Lung (tissue), 12 donors: Measurements from ENCODE around the gene STXBP5. TPM values are rescaled to one million over a fixed set of nuclear protein-coding genes. Genes with fewer than 3 reads are reported as not detected.

Experiments used
- ATAC-seq: fragments of 200-7000 bp; cut with Tn5 transposase; one replicate; pipeline ENCODE4 v1.9.1; 2020; ENCODE audit warnings: moderate number of reproducible peaks; ENCODE audit not compliant: insufficient read depth, low FRiP score
- DNase-seq, 3 donors: peaks; one replicate each; pipeline ENCODE4 v3.0.0-alpha.2; 2013 to 2017
- H3K27ac ChIP-seq, 2 donors: one replicate each; pipeline ENCODE4 v1.5.1; 2013; ENCODE audit warnings: mild to moderate bottlenecking in 2 of 2, moderate library complexity in 2 of 2, control low read depth in 1 of 2, inconsistent platforms in 1 of 2, low read depth in 1 of 2, low read length in 1 of 2
- H3K27me3 ChIP-seq, 3 donors: one replicate each; pipeline ENCODE4 v1.5.1; 2013; ENCODE audit warnings: low read length in 2 of 3; ENCODE audit not compliant: control insufficient read depth in 3 of 3, insufficient read depth in 3 of 3
- H3K36me3 ChIP-seq, 4 donors: one replicate each; pipeline ENCODE4 v1.5.1; 2013; ENCODE audit warnings: low read length in 4 of 4, mild to moderate bottlenecking in 1 of 4, moderate library complexity in 1 of 4; ENCODE audit not compliant: control insufficient read depth in 4 of 4, insufficient read depth in 4 of 4
- H3K4me1 ChIP-seq, 5 donors: one replicate each; pipeline ENCODE4 v1.5.1; 2013; ENCODE audit warnings: low read length in 5 of 5, mild to moderate bottlenecking in 2 of 5, moderate library complexity in 1 of 5; ENCODE audit not compliant: control insufficient read depth in 5 of 5, insufficient read depth in 5 of 5
- H3K4me3 ChIP-seq: one replicate; pipeline ENCODE4 v1.5.1; 2013; ENCODE audit warnings: mild to moderate bottlenecking, control low read depth, moderate library complexity
- H3K9ac ChIP-seq, 2 donors: one replicate each; pipeline ENCODE4 v1.5.1; 2013; ENCODE audit warnings: low read length in 2 of 2, control low read depth in 1 of 2; ENCODE audit not compliant: insufficient read depth in 1 of 2
- H3K9me3 ChIP-seq, 4 donors: one replicate each; pipeline ENCODE4 v1.5.1; 2013; ENCODE audit warnings: low read length in 3 of 4, mild to moderate bottlenecking in 1 of 4, moderate library complexity in 1 of 4; ENCODE audit not compliant: control insufficient read depth in 4 of 4, insufficient read depth in 3 of 4
- CTCF ChIP-seq: IDR thresholded peaks from 2 replicates; pipeline ENCODE4 v1.5.1; 2012; ENCODE audit warnings: mild to moderate bottlenecking; ENCODE audit errors: control extremely low read depth, extremely low read depth
- WGBS, 2 donors: extraction: QIAGEN DNeasy Blood & Tissue Kit; methylation state at CpG; one replicate each; pipeline ENCODE4 v1.1.7; 2013; 5-methylcytosine and 5-hydroxymethylcytosine counted together
- polyA plus RNA-seq, 2 donors: library from polyadenylated mRNA; stranded (reverse); fragments of 200-250 nt; gene quantifications; one replicate each; pipeline ENCODE4 v1.2.1, GENCODE V29; 2013
- total RNA-seq, 2 donors: library from RNA; depleted of rRNA in 1 of 2; stranded (reverse); fragments of >200 nt in 1 of 2; gene quantifications; one replicate each; pipeline ENCODE4 v1.2.1, GENCODE V29; 2014 to 2021
- donor health status: control.
- donor health status: control.
- donor health status: Bipolar disorder and iron deficiency.
- donor health status: healthy.
- donor health status: DM: yes; HTN: yes; CAD: no.

STXBP5 gene
- total and polyA plus RNA-seq, 4 donors: 6.2 to 29.0 (median 12.9) TPM

- WGBS, 2 donors: 98 to 100% methylated on average over 1 of the region's 1 CpG
- Histone ChIP-seq H3K27me3 (no peaks in the 10 kb centered on the region), H3K27ac (no peak overlapping the region), H3K4me3 (no peak overlapping the region), H3K36me3 (peaks cover 0 to 3% (median 0%) of the 10 kb centered on the region in 4 donors), H3K9ac (no peak overlapping the region), H3K9me3 (no peaks in the 10 kb centered on the region), H3K4me1 (peaks cover 0 to 12% (median 0%) of the 10 kb centered on the region in 5 donors)
- ATAC-seq: no peak
- DNase-seq: no peak
- TF ChIP-seq CTCF: no peak
Measured at GRCh38 chr6:147226877-147227276, 22.7 kb downstream of the STXBP5 start.

- Histone ChIP-seq H3K4me1 (peaks cover 0 to 3% (median 0%) of the 10 kb centered on the region in 5 donors), H3K4me3 (no peak overlapping the region), H3K9ac (no peak overlapping the region), H3K9me3 (no peaks in the 10 kb centered on the region), H3K27me3 (no peaks in the 10 kb centered on the region), H3K27ac (no peak overlapping the region), H3K36me3 (peaks cover 0 to 3% (median 0%) of the 10 kb centered on the region in 4 donors)
- no peak for TF ChIP-seq CTCF
- WGBS, 2 donors: 69 to 80% methylated on average over 1 of the region's 1 CpG
- ATAC-seq (no peak), DNase-seq (no peak)
Measured at GRCh38 chr6:147227770-147228320, 23.6 kb downstream of the STXBP5 start.

GRCh38 chr6:147231589-147231988 is 27.4 kb downstream of the STXBP5 start:
- ATAC-seq: no peak
- no peak for DNase-seq
- 78 to 92% methylated on average over 1 of the region's 1 CpG for WGBS, 2 donors
- no peak overlapping the region for H3K27ac ChIP-seq
- H3K4me3 ChIP-seq: no peak overlapping the region
- no peaks in the 10 kb centered on the region for H3K36me3 ChIP-seq
- no peak overlapping the region for H3K9ac ChIP-seq
- no peaks in the 10 kb centered on the region for H3K9me3 ChIP-seq
- H3K27me3 ChIP-seq: no peaks in the 10 kb centered on the region
- TF ChIP-seq CTCF: no peak
- peaks cover 0 to 3% (median 0%) of the 10 kb centered on the region in 5 donors for H3K4me1 ChIP-seq

- H3K4me3 ChIP-seq: no peak overlapping the region
- H3K27me3 ChIP-seq: no peaks in the 10 kb centered on the region
- TF ChIP-seq CTCF: no peak
- H3K9me3 ChIP-seq: no peaks in the 10 kb centered on the region
- WGBS, 2 donors: 95 to 99% methylated on average over 2 of the region's 2 CpGs
- DNase-seq (no peak), ATAC-seq (no peak)
- no peak overlapping the region for H3K9ac ChIP-seq
- H3K4me1 ChIP-seq: no peaks in the 10 kb centered on the region
- H3K36me3 ChIP-seq: no peaks in the 10 kb centered on the region
- no peak overlapping the region for H3K27ac ChIP-seq
Measured at GRCh38 chr6:147234685-147235084, 30.5 kb downstream of the STXBP5 start.
